NCI-H1092 treated with DMSO at 0.1 percent for 48 hours (cell line): ENCODE measurements around the gene SLC6A19.

Experiments
- DNase-seq: peaks from one replicate; lab custom pipeline; 2025; lab: John Stamatoyannopoulos, UW

SLC6A19 gene

GRCh38 chr5:1180841-1181271 lies 20.5 kb upstream of the SLC6A19 start:
- no peak for DNase-seq

GRCh38 chr5:1181451-1182359 lies 19.7 kb upstream of the SLC6A19 start:
- no peak for DNase-seq

- DNase-seq = no peak
These were observed 19.1 kb upstream of the SLC6A19 start for GRCh38 chr5:1182360-1182632.

GRCh38 chr5:1182633-1183423 lies 18.6 kb upstream of the SLC6A19 start:
- no peak for DNase-seq

- DNase-seq = no peak
These were observed 17.8 kb upstream of the SLC6A19 start for GRCh38 chr5:1183424-1184162.

- DNase-seq = no peak
These were observed 17.3 kb upstream of the SLC6A19 start for GRCh38 chr5:1184163-1184470.

- DNase-seq = no peak
These were observed 16.9 kb upstream of the SLC6A19 start for GRCh38 chr5:1184481-1184880.

GRCh38 chr5:1185038-1185627 lies 16.3 kb upstream of the SLC6A19 start:
- DNase-seq = no peak

GRCh38 chr5:1185629-1186350 lies 15.6 kb upstream of the SLC6A19 start:
- no peak for DNase-seq

- DNase-seq = no peak
These were observed 14.8 kb upstream of the SLC6A19 start for GRCh38 chr5:1186351-1187233.

GRCh38 chr5:1187234-1187949 lies 14.0 kb upstream of the SLC6A19 start:
- DNase-seq = no peak

GRCh38 chr5:1187950-1188334 lies 13.5 kb upstream of the SLC6A19 start:
- no peak for DNase-seq

- DNase-seq = no peak
These were observed 12.9 kb upstream of the SLC6A19 start for GRCh38 chr5:1188464-1188863.

GRCh38 chr5:1189269-1189668 lies 12.1 kb upstream of the SLC6A19 start:
- DNase-seq = no peak

- DNase-seq = no peak
These were observed 11.1 kb upstream of the SLC6A19 start for GRCh38 chr5:1190278-1190677.

GRCh38 chr5:1190837-1191239 lies 10.6 kb upstream of the SLC6A19 start:
- no peak for DNase-seq

GRCh38 chr5:1192971-1193590 lies 8.3 kb upstream of the SLC6A19 start:
- DNase-seq = no peak

GRCh38 chr5:1193591-1193985 lies 7.8 kb upstream of the SLC6A19 start:
- no peak for DNase-seq

- no peak for DNase-seq
These were observed 7.0 kb upstream of the SLC6A19 start for GRCh38 chr5:1194378-1194777.

- no peak for DNase-seq
These were observed 6.0 kb upstream of the SLC6A19 start for GRCh38 chr5:1195439-1195838.
